Heart right ventricle (tissue), 16 donors: Measurements from ENCODE around the gene RTF2. TPM values are rescaled to one million over a fixed set of nuclear protein-coding genes. Genes with fewer than 3 reads are reported as not detected.

Source experiments
- ATAC-seq, 8 donors: fragments of 200-7000 bp; cut with Tn5 transposase; one replicate each; pipeline ENCODE4 v1.9.1; 2020; ENCODE audit warnings: mild to moderate bottlenecking in 8 of 8, moderate library complexity in 8 of 8, moderate number of reproducible peaks in 1 of 8
- DNase-seq, 2 donors: peaks; one replicate each; pipeline ENCODE4 v3.0.0-alpha.2; 2020
- H3K27ac ChIP-seq, 10 donors: fragments of 200-600 bp; sonication (generic) in 2 of 10; one replicate each; pipeline versions ENCODE4 v1.5.0 to v1.8.0; 2020 to 2022; ENCODE audit warnings: mild to moderate bottlenecking in 3 of 10
- H3K27me3 ChIP-seq, 7 donors: fragments of 200-600 bp; one replicate each; pipeline ENCODE4 v1.8.0; 2021 to 2022; ENCODE audit warnings: mild to moderate bottlenecking in 2 of 7
- H3K36me3 ChIP-seq, 9 donors: fragments of 200-600 bp; sonication (generic) in 1 of 9; one replicate each; pipeline versions ENCODE4 v1.5.0 to v1.8.0; 2020 to 2022; ENCODE audit warnings: mild to moderate bottlenecking in 2 of 9
- H3K4me1 ChIP-seq, 9 donors: fragments of 200-600 bp; sonication (generic) in 1 of 9; one replicate each; pipeline versions ENCODE4 v1.5.0 to v1.8.0; 2020 to 2022; ENCODE audit warnings: mild to moderate bottlenecking in 4 of 9
- H3K4me3 ChIP-seq, 10 donors: fragments of 200-600 bp; sonication (generic) in 2 of 10; one replicate each; pipeline versions ENCODE4 v1.5.0 to v1.8.0; 2020 to 2022; ENCODE audit warnings: mild to moderate bottlenecking in 7 of 10, moderate library complexity in 2 of 10
- H3K9me3 ChIP-seq, 11 donors: fragments of 200-600 bp in 10 of 11; sonication (generic) in 2 of 11; one replicate each; pipeline versions ENCODE4 v1.5.0 to v1.8.0; 2013 to 2022; ENCODE audit warnings: mild to moderate bottlenecking in 2 of 11, control low read depth in 1 of 11, moderate library complexity in 1 of 11
- WGBS, 2 donors: extraction: QIAGEN DNeasy Blood & Tissue Kit; methylation state at CpG; one replicate each; pipeline ENCODE4 v1.1.7; 2013; ENCODE audit warnings: inconsistent platforms in 1 of 2; 5-methylcytosine and 5-hydroxymethylcytosine counted together
- intact Hi-C, 10 donors: fragments of 100-400 bp; cut with DNase I; formaldehyde crosslinking; loops; one replicate each; pipeline versions ENCODE4 v1.11.1 to v1.14.2; 2022
- polyA plus RNA-seq, 2 donors: library from polyadenylated mRNA; stranded (reverse); fragments of 200-250 nt; gene quantifications; one replicate each; pipeline ENCODE4 v1.2.3, GENCODE V29; 2013
- total RNA-seq, 10 donors: library from RNA; stranded (reverse); fragmentation: NEBNext Ultra II Directional in 3 of 10; extraction: Animal tissue kit (Norgen Biotek cat#: 25700) in 3 of 10; gene quantifications; one replicate each; pipeline versions ENCODE4 v1.2.1 to v1.2.4, GENCODE V29; 2021 to 2023
- TF ChIP-seq, protein P1 (sequence below), 9 donors: fragments of 200-600 bp; sonication (generic) in 2 of 9; IDR thresholded peaks; one replicate each; pipeline versions ENCODE4 v1.5.0 to v1.8.0; 2021 to 2022; ENCODE audit warnings: antibody characterized with exemption in 9 of 9, mild to moderate bottlenecking in 5 of 9, moderate library complexity in 1 of 9
- donor health status: Arrhythmogenic right ventricular cardiomyopathy.
- donor health status: ischemic (EF 13 %, LVEDD 7.1; RV severe dilation, severe dysfunction).
- donor health status: healthy with polysubstance abuse.
- donor health status: DM: no; HTN: yes; CAD: no.
- donor health status: DM: no; HTN: no; CAD: no.
- donor health status: ischemic (EF 25% LVEDD 6.9; RV normal size, moderate dysfunction).
- donor health status: ischemic (EF 25% LVEDD 5.7; RV mildly dilated, moderate dysfunction).
- donor health status: healthy.
- donor health status: DM: yes; HTN: yes; CAD: no.
- donor health status: Ischemic cardiomyopathy.
- donor health status: ischemic (EF 35%, LVEDD 5.7; RV mildly dilated, moderate dysfunction).
- donor health status: nonischemic (EF 11% LVEDD 7.7; RV severe dilation, severe dysfunction).
- donor health status: DM: yes; HTN: yes; CAD: no.
- donor health status: PGD.
- donor health status: ischemic (EF 29% LVEDD 5.4; RV normal size, mild dysfunction).
- donor health status: nonischemic (EF 23%, LVEDD 6.1; RV moderate dilation, normal function).

Gene RTF2
- total and polyA plus RNA-seq, 12 donors, result 29.1 to 113 (median 88.6) TPM

DNA sequence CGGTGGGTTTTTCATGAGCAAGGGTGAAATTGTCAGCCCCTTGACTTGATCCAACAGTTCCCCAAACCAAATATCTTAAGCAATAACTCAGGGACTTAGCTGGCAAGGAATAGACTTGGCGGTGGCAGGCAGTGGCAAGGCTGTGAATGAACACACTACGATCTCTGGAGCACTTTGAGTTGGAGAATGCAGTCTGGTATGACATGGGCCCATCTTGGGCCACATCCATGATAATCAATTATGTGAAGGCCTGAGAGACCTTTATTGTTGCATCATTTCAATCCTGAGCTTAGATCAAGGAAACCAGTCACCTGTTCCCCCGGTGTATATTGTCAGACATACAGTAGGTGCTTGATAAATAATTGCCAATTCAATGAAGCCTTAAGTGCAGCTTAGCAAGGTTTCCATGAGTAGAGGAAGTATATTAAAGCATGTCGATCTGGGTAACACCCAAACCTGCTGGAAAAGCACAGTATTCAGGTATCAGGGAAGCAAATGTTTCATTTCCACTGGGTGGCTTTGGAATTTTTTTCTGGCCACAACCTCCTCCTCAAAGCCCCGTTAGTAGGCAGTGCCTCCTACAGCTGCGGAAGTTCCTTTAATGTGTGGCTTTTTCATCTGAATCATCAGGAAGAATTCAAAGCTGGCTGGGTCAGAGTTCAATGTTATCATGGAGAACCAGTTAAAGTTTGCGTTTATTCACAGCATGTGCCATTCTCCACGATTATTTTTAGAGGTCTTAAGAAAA lies 46.2 kb upstream of the RTF2 start:
- peaks cover 0 to 5% (median 0%) of the 10 kb centered on the region in 7 donors for H3K27me3 ChIP-seq
- H3K4me1 ChIP-seq, result peaks cover 0 to 81% (median 21%) of the 10 kb centered on the region in 9 donors
- WGBS, 2 donors, result 53 to 57% methylated on average over 9 of the region's 9 CpGs
- no peaks in the 10 kb centered on the region for H3K36me3 ChIP-seq
- no peaks in the 10 kb centered on the region for H3K9me3 ChIP-seq
- peak overlapping the region in 8 of 10 donors; percentile 11 to 71 (median 43) for H3K27ac ChIP-seq
- no peak overlapping the region for H3K4me3 ChIP-seq
- intact Hi-C loops, result no loop called here
- DNase-seq (no peak), ATAC-seq (peak in 3 of 8 donors; percentile 32 to 40 (median 35))
- TF ChIP-seq, protein P1, sequence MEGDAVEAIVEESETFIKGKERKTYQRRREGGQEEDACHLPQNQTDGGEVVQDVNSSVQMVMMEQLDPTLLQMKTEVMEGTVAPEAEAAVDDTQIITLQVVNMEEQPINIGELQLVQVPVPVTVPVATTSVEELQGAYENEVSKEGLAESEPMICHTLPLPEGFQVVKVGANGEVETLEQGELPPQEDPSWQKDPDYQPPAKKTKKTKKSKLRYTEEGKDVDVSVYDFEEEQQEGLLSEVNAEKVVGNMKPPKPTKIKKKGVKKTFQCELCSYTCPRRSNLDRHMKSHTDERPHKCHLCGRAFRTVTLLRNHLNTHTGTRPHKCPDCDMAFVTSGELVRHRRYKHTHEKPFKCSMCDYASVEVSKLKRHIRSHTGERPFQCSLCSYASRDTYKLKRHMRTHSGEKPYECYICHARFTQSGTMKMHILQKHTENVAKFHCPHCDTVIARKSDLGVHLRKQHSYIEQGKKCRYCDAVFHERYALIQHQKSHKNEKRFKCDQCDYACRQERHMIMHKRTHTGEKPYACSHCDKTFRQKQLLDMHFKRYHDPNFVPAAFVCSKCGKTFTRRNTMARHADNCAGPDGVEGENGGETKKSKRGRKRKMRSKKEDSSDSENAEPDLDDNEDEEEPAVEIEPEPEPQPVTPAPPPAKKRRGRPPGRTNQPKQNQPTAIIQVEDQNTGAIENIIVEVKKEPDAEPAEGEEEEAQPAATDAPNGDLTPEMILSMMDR (IDR thresholded peaks at IDR 0.05), result peak in 1 of 9 donors; percentile 7

DNA sequence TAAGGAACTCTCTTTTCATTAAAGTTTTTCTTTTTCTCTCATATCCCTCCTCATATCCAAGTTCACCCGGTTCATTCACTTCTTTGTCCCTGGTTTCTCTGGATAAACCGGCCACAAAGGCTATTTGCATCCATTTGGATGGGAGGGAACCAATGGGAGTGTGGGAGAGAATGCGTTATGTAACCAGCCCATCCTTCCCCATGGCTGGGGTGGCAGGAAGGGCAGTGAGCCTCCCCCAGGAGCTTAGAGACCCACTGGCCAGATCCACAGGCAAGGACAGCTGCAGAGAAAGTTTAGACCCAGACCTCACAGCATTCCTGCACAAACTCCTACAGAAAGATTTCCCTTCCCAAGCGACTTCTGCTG lies 45.6 kb upstream of the RTF2 start:
- no peaks in the 10 kb centered on the region for H3K9me3 ChIP-seq
- WGBS, 2 donors, result 17 to 28% methylated on average over 4 of the region's 4 CpGs
- peak overlapping the region in 8 of 10 donors; percentile 11 to 71 (median 43) for H3K27ac ChIP-seq
- H3K36me3 ChIP-seq, result no peaks in the 10 kb centered on the region
- intact Hi-C loops, result no loop called here
- TF ChIP-seq, protein P1 (IDR thresholded peaks at IDR 0.05), result peak in 1 of 9 donors; percentile 3
- ATAC-seq, result peak in 5 of 8 donors; percentile 17 to 70 (median 33)
- no peak for DNase-seq
- peaks cover 0 to 5% (median 0%) of the 10 kb centered on the region in 7 donors for H3K27me3 ChIP-seq
- no peak overlapping the region for H3K4me3 ChIP-seq
- H3K4me1 ChIP-seq, result peaks cover 0 to 81% (median 18%) of the 10 kb centered on the region in 9 donors

DNA sequence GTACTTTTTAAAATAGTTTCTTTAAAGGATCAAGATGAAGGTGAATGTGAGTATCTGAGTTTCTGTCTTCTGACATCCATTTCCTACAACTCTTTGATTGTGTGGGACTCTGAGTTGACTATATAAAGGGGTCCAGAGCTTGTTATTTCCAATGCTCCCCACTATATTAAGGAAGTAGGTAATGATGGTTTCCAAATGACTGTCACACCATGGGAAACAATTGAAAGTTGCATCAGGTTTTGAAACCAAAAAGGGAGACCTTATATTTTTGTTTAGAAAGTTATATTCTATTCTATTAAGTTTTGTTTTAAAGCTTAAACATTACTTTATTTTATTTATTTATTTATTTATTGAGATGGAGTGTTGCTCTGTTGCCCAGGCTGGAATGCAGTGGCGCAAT lies 45.2 kb upstream of the RTF2 start:
- intact Hi-C loops, result no loop called here
- Histone ChIP-seq H3K27ac (peak overlapping the region in 8 of 10 donors; percentile 11 to 71 (median 43)), H3K4me3 (no peak overlapping the region), H3K4me1 (peaks cover 0 to 81% (median 18%) of the 10 kb centered on the region in 9 donors), H3K27me3 (peaks cover 0 to 5% (median 0%) of the 10 kb centered on the region in 7 donors), H3K9me3 (no peaks in the 10 kb centered on the region), H3K36me3 (no peaks in the 10 kb centered on the region)
- DNase-seq (no peak), ATAC-seq (no peak)
- TF ChIP-seq, protein P1 (IDR thresholded peaks at IDR 0.05), result no peak
- WGBS, 2 donors, result 98 to 100% methylated on average over 1 of the region's 1 CpG

DNA sequence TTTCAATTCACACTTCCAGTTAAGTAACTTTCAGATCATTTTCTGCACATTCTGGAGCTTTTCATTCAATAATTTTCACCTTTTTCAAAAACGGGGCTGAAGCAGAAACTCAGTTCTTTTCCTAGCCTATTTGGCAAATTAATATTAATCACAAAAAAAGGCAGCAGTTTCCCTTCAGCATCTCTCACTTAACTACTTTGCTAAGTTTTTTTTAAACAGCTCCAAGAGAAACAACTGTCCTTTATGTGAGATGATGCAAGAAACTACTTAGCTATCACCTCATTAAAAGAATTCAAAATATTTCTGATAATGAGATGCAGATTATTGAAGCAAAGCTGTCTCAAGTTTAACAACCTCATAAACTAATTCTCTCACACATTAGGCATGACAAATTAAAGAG lies 44.5 kb upstream of the RTF2 start:
- no peaks in the 10 kb centered on the region for H3K36me3 ChIP-seq
- TF ChIP-seq, protein P1 (IDR thresholded peaks at IDR 0.05), result no peak
- no peaks in the 10 kb centered on the region for H3K9me3 ChIP-seq
- WGBS, 2 donors, result 42 to 51% methylated on average over 1 of the region's 1 CpG
- DNase-seq (no peak), ATAC-seq (no peak)
- no peak overlapping the region for H3K4me3 ChIP-seq
- peaks cover 0 to 9% (median 0%) of the 10 kb centered on the region in 7 donors for H3K27me3 ChIP-seq
- H3K27ac ChIP-seq, result peak overlapping the region in 1 of 10 donors; percentile 55
- intact Hi-C loops, result no loop called here
- H3K4me1 ChIP-seq, result peaks cover 0 to 81% (median 14%) of the 10 kb centered on the region in 9 donors
